Mesothelial cell of epicardium (in vitro differentiated cells): Measurements from ENCODE around the gene C19orf18. TPM values are rescaled to one million over a fixed set of nuclear protein-coding genes. Genes with fewer than 3 reads are reported as not detected.
A peak's percentile ranks its signal among the peaks of the same experiment; 100 is the strongest.

ENCODE experiments used
- DNase-seq, 2 experiments: peaks; one replicate each; pipeline ENCODE4 v3.0.0; 2021; ENCODE audit warnings: low spot score in 2 of 2; ENCODE audit not compliant: unreplicated experiment in 2 of 2
- H3K27ac Mint-ChIP-seq: 2 replicates; pipeline ENCODE4 v1.8.0; 2021; ENCODE audit warnings: mixed read lengths
- H3K27me3 Mint-ChIP-seq: 2 replicates; pipeline ENCODE4 v1.8.0; 2021; ENCODE audit warnings: low read depth, mixed read lengths
- H3K36me3 Mint-ChIP-seq: 2 replicates; pipeline ENCODE4 v1.8.0; 2021; ENCODE audit warnings: mixed read lengths
- H3K4me1 Mint-ChIP-seq: 2 replicates; pipeline ENCODE4 v1.8.0; 2021; ENCODE audit warnings: mixed read lengths
- H3K4me3 Mint-ChIP-seq: 2 replicates; pipeline ENCODE4 v1.8.0; 2021; ENCODE audit warnings: mild to moderate bottlenecking, moderate library complexity, mixed read lengths
- H3K9me3 Mint-ChIP-seq: 2 replicates; pipeline ENCODE4 v1.8.0; 2021; ENCODE audit warnings: mixed read lengths
- total RNA-seq: library from RNA; stranded (reverse); gene quantifications from 3 replicates; pipeline ENCODE4 v1.2.1, GENCODE V29; 2021
- TF ChIP-seq, protein P1 (sequence below): fragments of 200-600 bp; sonication (generic); IDR thresholded peaks from one replicate; pipeline ENCODE4 v1.5.0; 2021; ENCODE audit warnings: antibody characterized with exemption; ENCODE audit not compliant: unreplicated experiment

The C19orf18 gene
- total RNA-seq, 1 donor from 2014 or later = 4.1 TPM

DNA sequence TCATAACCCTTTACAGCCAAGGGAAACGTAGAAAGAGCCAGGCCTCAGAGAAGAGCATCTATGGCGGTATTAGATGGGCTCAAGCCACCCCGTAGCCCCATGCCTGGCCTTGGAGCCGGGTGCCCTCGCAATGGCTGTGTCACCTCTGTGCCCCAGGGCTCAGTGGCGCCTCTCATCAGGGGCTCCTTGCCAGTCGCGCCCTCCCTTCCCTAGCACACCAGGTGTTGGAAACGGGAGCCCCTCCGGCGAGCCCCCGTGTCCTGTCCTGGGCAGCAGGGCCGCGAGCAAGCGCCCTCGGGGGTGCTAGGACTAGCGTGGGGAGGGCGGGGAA, 27.3 kb downstream of the C19orf18 start:
- TF ChIP-seq, protein P1, sequence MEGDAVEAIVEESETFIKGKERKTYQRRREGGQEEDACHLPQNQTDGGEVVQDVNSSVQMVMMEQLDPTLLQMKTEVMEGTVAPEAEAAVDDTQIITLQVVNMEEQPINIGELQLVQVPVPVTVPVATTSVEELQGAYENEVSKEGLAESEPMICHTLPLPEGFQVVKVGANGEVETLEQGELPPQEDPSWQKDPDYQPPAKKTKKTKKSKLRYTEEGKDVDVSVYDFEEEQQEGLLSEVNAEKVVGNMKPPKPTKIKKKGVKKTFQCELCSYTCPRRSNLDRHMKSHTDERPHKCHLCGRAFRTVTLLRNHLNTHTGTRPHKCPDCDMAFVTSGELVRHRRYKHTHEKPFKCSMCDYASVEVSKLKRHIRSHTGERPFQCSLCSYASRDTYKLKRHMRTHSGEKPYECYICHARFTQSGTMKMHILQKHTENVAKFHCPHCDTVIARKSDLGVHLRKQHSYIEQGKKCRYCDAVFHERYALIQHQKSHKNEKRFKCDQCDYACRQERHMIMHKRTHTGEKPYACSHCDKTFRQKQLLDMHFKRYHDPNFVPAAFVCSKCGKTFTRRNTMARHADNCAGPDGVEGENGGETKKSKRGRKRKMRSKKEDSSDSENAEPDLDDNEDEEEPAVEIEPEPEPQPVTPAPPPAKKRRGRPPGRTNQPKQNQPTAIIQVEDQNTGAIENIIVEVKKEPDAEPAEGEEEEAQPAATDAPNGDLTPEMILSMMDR = no peak
- H3K4me1 Mint-ChIP-seq = peaks cover 12% of the 10 kb centered on the region
- peak overlapping the region; percentile 93 for H3K4me3 Mint-ChIP-seq
- no peak for DNase-seq
- H3K27me3 Mint-ChIP-seq = no peaks in the 10 kb centered on the region
- H3K9me3 Mint-ChIP-seq = peaks cover 56% of the 10 kb centered on the region
- H3K27ac Mint-ChIP-seq = no peak overlapping the region
- peaks cover 50% of the 10 kb centered on the region for H3K36me3 Mint-ChIP-seq

DNA sequence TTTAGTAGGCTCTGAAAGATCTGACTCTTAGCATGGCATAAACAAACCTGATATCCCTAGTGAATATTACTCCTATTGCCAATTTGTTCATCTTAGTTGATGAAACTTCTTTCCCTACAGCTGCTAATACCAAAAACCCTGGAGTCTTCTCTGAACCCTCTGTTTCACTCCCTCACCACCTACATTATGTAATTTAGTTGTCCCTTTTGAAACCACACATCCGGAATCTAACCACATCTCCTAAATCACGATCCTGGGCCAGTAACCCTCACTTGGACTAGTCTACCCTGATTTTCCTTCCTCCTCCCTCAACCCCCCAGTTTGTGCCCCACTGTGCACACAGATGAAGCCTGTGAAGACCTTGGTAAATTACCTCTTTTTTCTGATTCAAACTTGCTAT, 28.0 kb downstream of the C19orf18 start:
- H3K9me3 Mint-ChIP-seq = peaks cover 57% of the 10 kb centered on the region
- peaks cover 57% of the 10 kb centered on the region for H3K36me3 Mint-ChIP-seq
- no peak overlapping the region for H3K27ac Mint-ChIP-seq
- no peak for DNase-seq
- no peaks in the 10 kb centered on the region for H3K27me3 Mint-ChIP-seq
- TF ChIP-seq, protein P1 = no peak
- H3K4me1 Mint-ChIP-seq = peaks cover 12% of the 10 kb centered on the region
- peak overlapping the region; percentile 93 for H3K4me3 Mint-ChIP-seq

DNA sequence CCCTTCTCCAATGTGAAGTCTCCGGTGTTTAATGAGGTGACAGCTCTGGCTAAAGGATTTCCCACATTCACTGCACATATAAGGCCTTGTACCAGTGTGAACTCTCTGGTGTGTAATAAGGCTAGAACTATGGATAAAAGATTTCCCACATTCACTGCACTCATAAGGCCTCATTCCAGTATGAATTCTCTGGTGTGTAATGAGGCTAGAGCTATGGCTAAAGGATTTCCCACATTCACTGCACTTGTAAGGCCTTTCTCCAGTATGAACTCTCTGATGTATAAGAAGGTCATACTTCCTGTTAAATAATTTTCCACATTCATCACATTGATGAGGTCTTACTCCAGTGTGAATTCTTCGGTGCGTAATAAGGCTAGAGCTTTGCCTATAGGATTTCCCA, 32.7 kb downstream of the C19orf18 start:
- Mint-ChIP-seq H3K4me3 (no peak overlapping the region), H3K36me3 (peaks cover 83% of the 10 kb centered on the region)
- no peak for DNase-seq

DNA sequence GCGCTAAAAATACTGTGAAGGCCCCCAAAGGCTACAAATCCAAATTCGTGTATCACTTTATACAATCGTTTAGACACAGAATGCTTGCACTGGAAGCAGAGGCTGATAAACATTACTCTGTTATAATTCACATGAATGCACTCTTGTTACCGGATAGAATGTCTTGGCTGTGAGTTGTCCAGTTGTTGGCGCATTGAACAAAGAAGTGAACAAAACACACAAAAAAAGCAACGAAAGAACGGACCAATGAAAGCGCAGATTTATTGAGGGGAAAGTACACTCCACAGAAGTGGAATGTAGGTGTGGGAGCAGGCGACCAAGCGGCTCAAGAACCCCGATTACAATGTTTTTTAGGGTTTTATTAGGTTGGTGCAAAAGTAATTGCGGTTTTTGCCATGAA, 38.6 kb downstream of the C19orf18 start:
- H3K27ac Mint-ChIP-seq = no peak overlapping the region
- no peak for DNase-seq
- peaks cover 10% of the 10 kb centered on the region for H3K4me1 Mint-ChIP-seq
- H3K4me3 Mint-ChIP-seq = peak overlapping the region; percentile 98
- no peaks in the 10 kb centered on the region for H3K27me3 Mint-ChIP-seq
- H3K9me3 Mint-ChIP-seq = peaks cover 54% of the 10 kb centered on the region
- H3K36me3 Mint-ChIP-seq = peaks cover 75% of the 10 kb centered on the region
- TF ChIP-seq, protein P1 = no peak

More for the DNA sequence above, 32.7 kb downstream of the C19orf18 start:
- Mint-ChIP-seq H3K9me3 (peaks cover 68% of the 10 kb centered on the region), H3K27ac (no peak overlapping the region), H3K4me1 (peaks cover 7% of the 10 kb centered on the region), H3K27me3 (no peaks in the 10 kb centered on the region)
- TF ChIP-seq, protein P1 = no peak

DNA sequence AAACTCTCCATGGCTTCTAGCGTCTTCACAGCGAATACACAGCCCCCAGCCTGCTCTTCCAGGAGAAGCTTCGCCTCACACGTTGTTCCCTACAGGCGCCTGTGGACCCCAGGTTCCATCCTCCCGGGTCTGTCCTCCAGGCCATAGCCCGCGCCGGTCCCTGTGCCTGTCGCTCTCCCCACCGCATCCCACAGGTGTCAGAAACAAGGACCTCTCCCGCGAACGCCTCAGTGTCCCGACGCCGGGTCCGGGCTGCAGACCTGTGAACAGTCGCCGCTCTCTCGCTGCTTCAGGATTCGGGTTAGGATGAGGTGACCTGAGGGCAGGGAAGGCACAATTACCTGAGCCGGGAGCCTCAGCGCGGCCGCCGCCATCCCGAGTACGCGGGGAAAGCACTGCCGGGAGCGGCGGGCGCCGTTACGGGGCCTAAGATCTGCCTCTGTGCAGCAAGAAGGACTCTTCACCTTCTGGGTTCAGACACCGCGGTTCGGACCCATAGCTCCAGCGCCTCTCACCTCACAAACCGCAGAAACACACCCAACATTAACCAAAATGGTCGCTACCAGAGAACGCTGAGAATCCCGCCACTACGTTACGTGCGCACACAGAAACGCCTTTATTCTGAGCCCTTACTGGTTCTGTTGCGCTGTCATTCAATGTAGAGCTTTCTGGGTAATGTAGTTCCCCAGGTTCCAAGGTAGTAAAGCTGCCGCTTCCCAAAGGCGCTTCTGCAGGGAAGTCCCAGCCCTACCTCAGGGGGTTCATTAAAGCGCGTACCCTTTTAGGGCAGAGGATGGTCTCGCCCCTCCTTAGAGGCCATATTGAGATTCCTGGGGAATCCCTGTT, 39.3 kb downstream of the C19orf18 start, which contains the start of gene ZNF418:
ZNF418 (minus strand) TSS at position 583 of the 846 bp plus-strand sequence. CDS start 1,580 bp downstream, outside the sequence.
- peaks cover 60% of the 10 kb centered on the region for H3K9me3 Mint-ChIP-seq
- peak in 1 of 2 experiments; percentile 60 for DNase-seq
- no peaks in the 10 kb centered on the region for H3K27me3 Mint-ChIP-seq
- TF ChIP-seq, protein P1 = no peak
- H3K4me3 Mint-ChIP-seq = peak within 1 kb of the TSS; percentile 98
- peaks cover 78% of the 10 kb centered on the region for H3K36me3 Mint-ChIP-seq
- H3K4me1 Mint-ChIP-seq = peaks cover 10% of the 10 kb centered on the region
- H3K27ac Mint-ChIP-seq = peak within 1 kb of the TSS; percentile 94
